GM18502 (cell line): ENCODE data around the gene SSC5D.

Experiments
- ATAC-seq: cut with Tn5 transposase; IDR thresholded peaks from one replicate; pipeline ENCODE4 v1.9.1; 2021; ENCODE audit warnings: mild to moderate bottlenecking; ENCODE audit not compliant: unreplicated experiment, poor library complexity

SSC5D gene

DNA sequence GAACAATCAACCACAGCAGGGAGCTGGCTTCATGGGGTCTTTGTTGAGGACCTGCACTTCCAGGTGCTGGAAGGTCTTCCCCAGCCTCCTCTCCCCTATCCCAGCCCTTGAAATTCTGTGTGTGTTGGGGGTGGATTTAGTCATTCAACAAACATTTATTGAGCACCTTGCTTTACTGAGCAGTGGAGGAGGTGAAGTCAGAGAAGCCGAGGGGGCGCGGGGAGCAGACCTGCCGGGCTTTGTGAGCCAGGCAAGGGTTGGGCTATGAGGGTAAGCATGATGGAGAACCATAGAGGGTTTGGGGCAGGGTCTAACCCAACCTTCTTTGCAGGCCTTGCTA is 20.2 kb upstream of the SSC5D start:
- no peak for ATAC-seq

DNA sequence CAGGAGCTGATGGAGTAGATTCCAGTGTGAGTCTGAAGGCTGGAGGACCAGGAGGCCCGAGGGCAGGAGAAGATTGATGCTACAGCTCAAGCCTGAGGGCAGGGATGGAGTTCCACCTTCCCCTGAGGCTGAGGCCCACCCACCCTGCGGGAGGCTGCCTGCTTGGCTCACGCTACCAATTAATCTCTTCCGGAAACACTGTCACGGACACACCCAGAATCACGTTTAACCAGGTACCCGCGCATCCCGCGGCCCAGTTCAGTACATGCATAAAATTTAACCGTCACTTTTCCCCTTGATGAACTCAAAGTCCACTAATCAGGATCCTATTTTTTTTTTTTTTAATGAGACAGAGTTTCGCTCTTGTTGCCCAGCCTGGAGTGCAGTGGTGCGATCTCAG is 17.0 kb upstream of the SSC5D start:
- no peak for ATAC-seq

DNA sequence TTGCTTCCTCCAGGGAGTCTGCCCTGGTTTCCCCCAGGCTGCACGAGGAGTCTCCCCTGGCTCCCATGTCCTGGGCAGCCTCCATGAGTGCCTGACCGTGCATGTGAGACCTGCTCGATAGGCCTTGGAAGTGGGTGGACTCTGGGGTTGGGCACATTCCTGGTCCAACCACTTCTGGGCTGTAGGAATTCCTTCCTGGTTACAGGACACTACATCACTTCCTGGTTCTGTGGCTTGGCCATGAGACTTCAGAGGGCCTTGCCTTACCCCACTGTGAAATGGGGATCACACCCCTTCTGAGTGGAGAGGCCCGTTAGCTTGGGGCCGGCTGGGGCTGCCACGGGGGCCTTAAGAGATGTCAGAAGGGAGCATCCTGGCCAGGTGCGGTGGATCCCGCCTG is 15.8 kb upstream of the SSC5D start:
- ATAC-seq: no peak

DNA sequence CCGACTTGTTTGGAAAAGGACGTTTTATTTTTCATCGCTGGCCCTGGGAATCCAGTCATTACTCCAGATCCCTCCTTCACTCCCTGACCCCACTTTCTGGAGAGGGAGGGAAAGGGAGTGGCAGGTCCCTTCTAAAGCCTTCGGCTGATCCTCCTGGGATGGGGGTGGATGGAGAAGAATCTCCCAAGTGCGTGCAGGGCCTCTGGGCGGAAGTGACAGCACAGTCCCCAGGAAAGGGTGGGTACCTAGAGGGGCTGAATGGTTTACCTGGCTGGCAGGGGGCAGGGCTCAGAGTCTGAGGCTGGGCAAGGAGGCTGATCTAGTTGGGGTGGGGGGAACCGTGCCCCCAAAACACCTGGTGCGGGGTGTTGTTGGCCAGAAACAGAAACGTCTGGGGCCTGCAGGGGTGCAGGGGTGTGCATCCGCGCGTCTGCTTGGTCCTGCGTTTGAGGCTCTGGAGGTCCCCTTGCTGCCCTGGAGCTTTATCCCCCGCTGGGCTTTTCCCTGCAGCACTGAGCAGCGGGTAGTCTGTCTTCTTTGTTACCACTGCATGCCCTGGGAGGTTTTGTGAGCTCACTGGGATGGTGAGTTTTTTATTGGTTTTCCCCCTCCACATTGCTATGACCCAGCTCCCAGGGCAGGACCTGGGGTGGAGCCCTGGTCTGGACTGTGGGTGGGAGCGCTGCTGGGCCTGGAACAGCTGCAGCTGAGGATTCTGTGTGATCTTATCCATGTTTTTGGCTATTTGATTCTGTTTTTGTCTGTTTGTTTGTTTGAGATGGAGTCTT is 14.8 kb upstream of the SSC5D start:
- no peak for ATAC-seq

DNA sequence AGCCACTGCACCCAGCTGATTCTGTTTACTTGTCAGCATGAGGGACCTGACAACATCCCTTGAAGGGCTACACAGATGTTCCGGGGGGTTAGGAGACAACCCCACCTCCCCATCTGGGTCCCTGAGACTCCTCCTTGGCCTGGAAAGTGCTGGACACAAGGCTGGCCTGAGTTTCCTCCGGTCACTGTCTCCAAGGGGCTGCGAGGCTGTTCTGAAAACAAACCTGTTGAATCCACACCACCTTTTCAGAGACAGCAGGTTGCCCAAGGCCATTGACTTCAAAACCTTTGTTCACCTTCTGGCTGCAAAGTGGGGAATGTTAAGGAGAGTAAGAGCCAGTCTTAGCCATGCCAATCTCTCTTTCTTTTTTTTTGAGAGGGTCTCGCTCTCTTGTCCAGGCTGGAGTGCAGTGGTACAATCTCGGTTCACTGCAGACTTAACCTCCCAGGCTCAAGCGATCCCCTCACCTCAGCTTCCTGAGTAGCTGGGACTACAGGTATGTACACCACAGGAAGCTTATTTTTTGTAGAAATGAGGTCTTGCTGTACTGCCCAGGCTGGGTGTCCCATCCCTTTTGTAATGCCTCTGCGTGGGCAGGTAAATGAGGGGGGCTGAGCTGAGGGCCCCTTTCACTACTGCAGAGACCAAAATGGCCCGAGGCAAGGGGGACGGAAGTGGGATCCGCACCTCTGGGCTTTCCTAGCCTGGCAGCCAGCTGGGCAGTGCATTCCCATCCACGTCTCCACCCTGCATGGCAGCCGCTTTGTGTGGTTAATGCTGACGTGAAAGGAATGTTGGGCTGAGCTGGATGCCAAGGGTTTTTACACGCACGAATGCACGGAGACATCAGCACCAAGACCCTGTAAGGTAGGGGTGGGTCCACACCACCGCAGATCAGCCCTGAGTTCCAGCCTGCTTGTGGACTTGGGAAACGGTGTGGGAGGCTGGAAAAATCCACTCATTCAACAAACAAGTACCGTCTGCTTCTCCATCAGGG is 13.7 kb upstream of the SSC5D start:
- ATAC-seq: no peak

DNA sequence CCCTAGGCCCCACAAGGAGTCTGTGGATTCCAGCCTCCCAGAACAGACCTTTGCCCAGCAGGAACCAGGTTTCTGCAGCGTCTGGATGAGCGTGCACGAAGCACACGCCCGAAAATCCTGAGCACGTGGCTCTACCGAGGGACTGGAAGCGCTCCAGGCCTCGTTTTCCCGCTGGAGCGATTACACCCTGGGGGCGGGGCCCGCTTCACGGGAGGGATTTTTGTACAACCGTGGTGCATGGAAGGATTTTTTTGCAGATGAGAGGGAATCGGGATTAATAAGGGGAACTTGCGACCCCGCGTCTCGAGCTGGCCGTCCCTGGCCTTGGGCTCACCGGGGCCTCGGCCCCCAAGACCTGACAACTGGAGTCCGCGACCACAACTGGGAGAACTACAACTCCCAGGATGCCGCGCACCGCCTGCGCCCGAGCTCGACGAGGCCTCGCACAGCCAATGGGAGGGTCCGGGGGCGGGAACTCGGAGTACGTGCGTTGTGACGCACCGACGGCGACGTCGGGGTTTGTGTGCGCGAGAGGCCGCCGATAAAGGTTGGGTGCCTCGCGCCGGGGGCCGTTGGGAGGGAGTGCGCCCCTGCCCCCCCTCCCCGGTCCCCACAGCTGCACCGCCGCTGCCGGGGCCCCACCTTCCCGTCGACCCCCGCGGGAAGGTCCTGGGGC is 12.0 kb upstream of the SSC5D start, which contains the start of gene ZNF628:
ZNF628 (plus strand) TSS at position 518 of the 676 bp plus-strand sequence. CDS start 3,294 bp downstream, outside the sequence.
- ATAC-seq: peak; percentile 90

DNA sequence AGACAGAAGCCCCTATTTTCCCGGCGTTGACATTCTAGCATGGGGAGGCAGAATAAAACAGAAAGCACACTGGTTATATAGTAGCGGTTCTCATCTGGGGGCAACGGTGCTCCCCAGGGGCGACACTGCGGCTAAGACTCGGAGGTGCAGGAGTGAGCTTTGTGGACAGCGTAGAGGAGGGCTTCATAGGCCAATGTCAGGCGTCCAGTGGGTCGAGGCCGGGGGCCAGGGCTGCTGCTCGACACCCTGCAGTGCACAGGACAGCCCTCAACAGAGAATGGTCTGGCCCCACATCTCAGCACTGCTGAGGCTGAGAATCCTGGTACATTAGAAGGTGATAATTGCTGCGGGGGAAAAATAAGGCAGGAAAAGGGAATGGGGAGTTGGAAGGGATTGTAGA is 10.3 kb upstream of the SSC5D start:
- ATAC-seq: no peak

DNA sequence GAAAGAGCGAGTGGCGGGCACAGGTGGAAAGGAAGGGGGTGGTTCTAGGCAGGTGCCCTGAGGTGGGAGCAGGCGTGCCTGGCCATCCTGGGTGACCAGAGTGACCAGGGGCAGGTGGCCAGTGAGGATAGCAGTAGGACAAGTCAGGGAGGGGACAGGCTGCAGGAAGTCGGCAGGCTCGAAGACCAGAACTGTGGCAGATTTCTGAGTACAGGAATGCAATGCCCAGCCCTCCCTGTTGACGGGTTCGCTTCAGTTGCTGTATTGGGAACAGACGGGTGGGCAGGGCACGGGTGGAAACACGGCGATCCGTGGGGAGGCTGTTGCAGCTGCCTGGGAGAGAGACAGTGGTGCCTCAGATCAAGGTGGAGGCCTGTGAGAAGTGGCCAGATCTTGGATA is 9.9 kb upstream of the SSC5D start:
- no peak for ATAC-seq

DNA sequence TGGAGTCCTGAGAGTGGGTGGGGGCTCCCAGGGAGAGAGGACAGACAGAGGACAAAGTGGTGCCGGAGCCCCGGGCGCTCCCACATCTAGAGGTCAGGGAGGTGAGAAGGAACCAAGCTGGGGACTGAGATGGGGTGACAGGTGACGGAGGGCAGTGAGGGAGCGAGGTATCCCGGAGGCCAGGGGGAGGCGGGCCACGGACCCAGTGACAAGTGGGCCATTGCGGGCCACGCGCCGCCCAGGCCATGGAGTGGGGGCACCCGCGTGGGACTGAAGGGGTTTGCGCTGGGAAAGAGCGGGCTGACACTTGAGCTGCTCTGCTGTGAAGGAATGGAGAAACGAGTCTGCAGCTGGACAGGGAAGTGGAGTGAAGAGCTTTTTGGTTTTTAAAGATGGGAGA is 9.2 kb upstream of the SSC5D start:
- ATAC-seq: no peak

DNA sequence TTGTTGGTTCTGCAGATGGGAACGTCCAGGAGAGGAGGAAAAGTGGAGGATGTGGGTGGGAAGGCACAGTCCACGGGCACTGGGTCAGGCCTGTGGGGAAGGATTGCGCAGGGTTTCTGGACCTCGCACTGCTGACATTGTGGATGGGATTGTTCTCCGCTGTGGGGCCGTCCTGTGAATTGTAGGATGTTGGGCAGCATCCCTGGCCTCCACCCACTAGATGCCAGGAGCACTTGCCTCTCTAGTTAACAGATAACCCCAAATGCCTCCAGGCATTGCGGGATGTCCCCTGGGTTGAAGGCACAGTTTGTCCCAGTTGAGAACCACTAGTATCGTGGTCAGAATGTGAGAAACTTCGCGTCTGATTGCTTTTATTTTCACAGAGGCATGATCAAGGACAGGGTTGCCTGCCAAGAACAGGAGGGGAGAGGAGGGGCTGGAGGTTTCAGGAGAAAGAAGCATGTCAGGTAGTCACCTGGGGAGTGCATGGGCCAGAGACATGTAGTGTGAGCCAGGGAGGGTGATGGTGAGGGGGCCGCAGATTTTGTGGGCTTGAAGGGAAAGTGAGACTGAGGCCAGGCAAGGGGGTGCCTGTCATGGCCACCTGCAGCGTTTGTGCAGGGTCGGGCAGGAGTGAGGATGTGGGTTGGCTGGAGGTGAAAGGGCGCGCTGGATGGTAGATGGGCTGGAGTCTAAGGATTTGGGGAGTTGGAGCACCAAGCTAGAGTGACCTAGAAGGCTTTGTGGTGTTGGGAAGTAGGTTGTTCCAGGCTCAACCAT is 8.6 kb upstream of the SSC5D start:
- no peak for ATAC-seq

DNA sequence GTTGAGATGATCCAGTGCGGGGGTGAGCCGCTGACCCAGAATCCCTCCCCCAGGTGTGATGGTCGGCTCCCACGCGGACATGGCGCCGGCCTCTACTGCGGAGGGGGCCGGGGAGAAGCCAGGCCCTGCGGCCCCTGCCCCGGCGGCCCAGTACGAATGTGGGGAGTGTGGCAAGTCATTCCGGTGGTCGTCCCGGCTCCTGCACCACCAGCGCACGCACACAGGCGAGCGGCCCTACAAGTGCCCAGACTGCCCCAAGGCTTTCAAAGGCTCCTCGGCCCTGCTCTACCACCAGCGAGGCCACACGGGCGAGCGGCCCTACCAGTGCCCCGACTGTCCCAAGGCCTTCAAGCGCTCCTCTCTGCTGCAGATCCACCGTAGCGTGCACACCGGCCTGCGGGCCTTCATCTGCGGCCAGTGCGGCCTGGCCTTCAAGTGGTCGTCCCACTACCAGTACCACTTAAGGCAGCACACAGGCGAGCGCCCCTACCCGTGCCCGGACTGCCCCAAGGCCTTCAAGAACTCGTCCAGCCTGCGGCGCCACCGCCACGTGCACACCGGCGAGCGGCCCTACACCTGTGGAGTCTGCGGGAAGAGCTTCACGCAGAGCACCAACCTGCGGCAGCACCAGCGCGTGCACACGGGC is 7.0 kb upstream of the SSC5D start:
- no peak for ATAC-seq

DNA sequence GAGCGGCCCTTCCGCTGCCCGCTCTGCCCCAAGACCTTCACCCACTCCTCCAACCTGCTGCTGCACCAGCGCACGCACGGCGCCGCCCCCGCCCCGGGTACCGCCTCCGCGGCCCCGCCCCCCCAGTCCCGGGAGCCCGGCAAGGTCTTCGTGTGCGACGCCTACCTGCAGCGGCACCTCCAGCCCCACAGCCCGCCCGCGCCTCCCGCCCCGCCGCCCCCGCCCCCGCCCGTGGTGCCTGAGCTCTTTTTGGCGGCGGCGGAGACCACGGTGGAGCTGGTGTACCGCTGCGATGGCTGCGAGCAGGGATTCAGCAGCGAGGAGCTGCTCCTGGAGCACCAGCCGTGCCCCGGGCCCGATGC is 6.5 kb upstream of the SSC5D start:
- no peak for ATAC-seq

DNA sequence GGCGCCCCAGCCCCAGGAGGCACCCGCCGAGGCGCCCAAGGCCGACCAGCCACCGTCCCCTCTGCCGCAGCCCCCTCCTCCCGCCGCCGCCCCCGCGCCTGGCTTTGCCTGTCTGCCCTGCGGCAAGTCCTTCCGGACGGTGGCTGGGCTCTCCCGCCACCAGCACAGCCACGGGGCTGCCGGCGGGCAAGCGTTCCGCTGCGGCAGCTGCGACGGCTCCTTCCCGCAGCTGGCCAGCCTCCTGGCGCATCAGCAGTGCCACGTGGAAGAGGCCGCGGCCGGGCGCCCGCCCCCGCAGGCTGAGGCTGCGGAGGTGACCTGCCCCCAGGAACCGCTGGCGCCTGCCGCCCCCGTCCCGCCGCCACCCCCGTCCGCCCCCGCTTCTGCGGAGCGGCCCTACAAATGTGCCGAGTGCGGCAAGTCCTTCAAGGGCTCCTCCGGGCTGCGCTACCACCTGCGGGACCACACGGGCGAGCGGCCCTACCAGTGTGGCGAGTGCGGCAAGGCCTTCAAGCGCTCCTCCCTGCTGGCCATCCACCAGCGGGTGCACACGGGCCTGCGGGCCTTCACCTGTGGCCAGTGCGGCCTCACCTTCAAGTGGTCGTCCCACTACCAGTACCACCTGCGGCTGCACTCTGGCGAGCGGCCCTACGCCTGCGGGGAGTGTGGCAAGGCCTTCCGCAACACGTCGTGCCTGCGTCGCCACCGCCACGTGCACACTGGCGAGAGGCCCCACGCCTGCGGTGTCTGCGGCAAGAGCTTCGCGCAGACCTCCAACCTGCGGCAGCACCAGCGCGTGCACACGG is 5.9 kb upstream of the SSC5D start:
- no peak for ATAC-seq

DNA sequence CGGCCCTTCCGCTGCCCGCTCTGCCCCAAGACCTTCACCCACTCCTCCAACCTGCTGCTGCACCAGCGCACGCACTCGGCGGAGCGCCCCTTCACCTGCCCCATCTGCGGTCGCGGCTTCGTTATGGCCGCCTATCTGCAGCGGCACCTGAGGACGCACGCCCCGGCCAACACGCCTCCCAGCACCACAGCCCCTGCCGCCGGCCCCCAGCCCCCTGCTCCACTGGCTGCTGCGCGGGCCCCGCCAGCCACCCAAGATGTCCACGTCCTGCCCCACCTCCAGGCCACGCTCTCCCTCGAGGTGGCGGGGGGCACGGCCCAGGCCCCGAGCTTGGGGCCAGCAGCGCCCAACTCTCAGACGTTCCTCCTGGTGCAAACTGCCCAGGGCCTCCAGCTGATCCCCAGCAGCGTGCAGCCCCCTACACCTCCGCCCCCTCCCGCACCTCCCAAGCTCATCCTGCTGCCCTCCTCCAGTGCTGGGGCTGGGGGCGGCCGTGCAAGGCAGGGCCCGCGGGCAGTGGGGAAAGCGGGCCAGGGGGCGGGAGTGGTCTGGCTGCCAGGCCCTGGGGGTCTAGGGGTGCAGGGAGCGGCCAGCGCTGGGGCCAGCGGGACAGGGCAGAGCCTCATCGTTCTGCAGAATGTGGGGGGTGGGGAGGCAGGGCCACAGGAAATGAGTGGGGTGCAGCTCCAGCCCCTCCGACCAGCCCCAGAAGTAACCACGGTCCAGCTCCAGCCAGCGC is 5.1 kb upstream of the SSC5D start:
- ATAC-seq: no peak

DNA sequence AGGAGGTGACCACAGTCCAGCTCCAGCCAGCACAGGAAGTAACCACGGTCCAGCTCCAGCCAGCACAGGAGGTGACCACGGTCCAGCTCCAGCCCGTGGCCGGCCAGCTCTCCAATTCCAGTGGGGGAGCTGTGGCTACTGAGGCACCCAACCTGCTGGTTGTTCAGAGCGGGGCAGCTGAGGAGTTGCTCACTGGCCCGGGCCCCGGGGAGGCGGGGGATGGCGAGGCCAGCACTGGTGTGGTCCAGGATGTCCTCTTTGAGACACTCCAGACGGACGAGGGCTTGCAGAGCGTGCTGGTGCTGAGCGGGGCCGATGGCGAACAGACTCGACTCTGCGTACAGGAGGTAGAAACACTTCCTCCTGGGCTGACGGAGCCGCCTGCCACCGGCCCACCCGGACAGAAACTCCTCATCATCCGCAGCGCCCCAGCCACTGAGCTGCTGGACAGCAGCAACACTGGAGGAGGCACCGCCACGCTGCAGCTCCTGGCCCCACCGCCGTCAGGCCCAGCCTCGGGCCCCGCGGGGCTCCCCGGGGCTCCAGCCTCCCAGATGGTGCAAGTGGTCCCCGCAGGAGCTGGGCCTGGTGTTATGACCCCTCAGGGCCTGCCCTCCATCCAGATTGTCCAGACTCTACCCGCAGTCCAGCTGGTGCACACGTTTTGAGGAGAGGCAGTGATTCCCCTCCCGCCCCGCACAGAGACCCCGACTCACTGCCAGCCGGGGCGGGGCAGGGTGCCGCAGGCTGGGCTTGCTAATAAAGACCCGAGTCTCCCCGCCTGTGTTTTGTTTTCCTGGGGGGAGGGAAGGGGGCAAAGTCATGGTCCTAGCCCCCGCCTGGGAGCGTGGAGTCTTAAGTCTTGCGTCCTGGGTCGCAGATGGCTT is 4.3 kb upstream of the SSC5D start:
- ATAC-seq: no peak

DNA sequence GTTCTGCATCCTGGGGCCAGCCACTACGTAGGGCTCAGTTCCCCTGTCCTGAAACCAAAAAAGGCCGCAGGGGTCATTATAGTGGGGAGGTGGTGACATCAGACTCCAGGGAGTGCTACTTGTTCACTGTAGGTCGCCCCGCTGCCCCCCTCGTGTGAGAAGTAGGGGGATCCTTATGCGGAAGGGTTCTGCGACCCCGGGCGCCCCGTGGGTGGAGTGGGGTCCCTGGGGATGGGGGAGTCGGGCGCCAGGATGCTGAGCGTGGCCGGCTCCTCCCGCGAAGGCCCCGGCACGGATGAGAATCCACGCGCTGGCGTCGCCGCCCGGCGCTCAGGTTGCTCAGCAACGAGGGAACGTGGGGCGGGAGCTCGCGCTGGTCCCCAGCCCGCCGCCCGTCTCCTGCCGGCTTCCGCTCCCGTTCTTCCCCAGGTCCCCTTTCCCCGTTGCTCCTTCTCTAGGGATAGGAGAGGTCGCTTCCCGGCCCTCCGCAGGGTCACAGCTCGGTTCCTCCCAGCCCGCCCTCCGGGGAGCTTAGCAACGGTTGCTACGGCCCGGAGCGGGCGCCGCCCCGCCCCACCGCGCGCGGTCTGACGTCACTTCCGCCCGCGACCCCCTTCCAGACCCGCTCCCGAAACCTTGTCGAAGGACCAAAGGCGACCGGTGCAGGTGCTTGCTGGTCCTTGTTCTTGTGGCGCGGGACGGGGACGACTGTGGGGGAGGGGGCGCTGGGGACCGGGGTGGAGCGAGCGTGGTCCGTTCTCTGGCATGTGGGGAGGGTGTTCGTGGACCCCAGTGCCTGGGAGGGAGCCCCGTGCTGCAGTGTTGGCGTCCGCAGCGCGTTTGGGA is 3.4 kb upstream of the SSC5D start, which contains the start of gene NAT14:
NAT14 (plus strand) TSS at position 596 of the 846 bp plus-strand sequence. CDS start 521 bp downstream, outside the sequence.
- peak; percentile 61 for ATAC-seq
